Karpas-422 (cell line): Measurements from ENCODE around the gene RAB22A. TPM values are rescaled to one million over a fixed set of nuclear protein-coding genes. Genes with fewer than 3 reads are reported as not detected.
A peak's percentile ranks its signal among the peaks of the same experiment; 100 is the strongest.

Experiments
- DNase-seq: peaks from one replicate; pipeline ENCODE4 v3.0.0-alpha.2; 2015
- H2AFZ ChIP-seq: fragments of 200-600 bp; sonication (generic); 2 replicates; pipeline ENCODE4 v1.6.1; 2014; ENCODE audit warnings: antibody characterized with exemption, low read length, mixed read lengths
- H3K27ac ChIP-seq: fragments of 200-600 bp; sonication (generic); 2 replicates; pipeline ENCODE4 v1.5.1; 2014; ENCODE audit warnings: mild to moderate bottlenecking, low read length, moderate library complexity
- H3K27me3 ChIP-seq: fragments of 200-600 bp; sonication (generic); 2 replicates; pipeline ENCODE4 v1.6.1; 2014; ENCODE audit warnings: low read length, mixed read lengths
- H3K36me3 ChIP-seq: fragments of 200-600 bp; sonication (generic); 2 replicates; pipeline ENCODE4 v1.6.1; 2014; ENCODE audit warnings: low read length, mixed read lengths; ENCODE audit not compliant: insufficient read depth
- H3K4me1 ChIP-seq: fragments of 200-600 bp; sonication (generic); 2 replicates; pipeline ENCODE4 v1.6.1; 2014; ENCODE audit warnings: mild to moderate bottlenecking, low read length, mixed read lengths
- H3K4me2 ChIP-seq: fragments of 200-600 bp; sonication (generic); 2 replicates; pipeline ENCODE4 v1.6.1; 2014; ENCODE audit warnings: low read length, low read depth, mild to moderate bottlenecking; ENCODE audit not compliant: poor library complexity, severe bottlenecking
- H3K4me3 ChIP-seq: fragments of 200-600 bp; sonication (generic); 2 replicates; pipeline ENCODE4 v1.5.1; 2014; ENCODE audit warnings: mild to moderate bottlenecking, antibody characterized with exemption, low read length, mixed read lengths
- H3K79me2 ChIP-seq: fragments of 200-600 bp; sonication (generic); 2 replicates; pipeline ENCODE4 v1.6.1; 2014; ENCODE audit warnings: mild to moderate bottlenecking, low read length, mixed read lengths
- H3K9ac ChIP-seq: fragments of 200-600 bp; sonication (generic); 2 replicates; pipeline ENCODE4 v1.6.0; 2014; ENCODE audit warnings: low read length
- H3K9me2 ChIP-seq: fragments of 200-600 bp; sonication (generic), shearing (Covaris generic); replicated peaks from 2 replicates; pipeline ENCODE4 v1.6.0; 2014; ENCODE audit warnings: mild to moderate bottlenecking, low read length, moderate library complexity; ENCODE audit not compliant: insufficient read depth
- H3K9me3 ChIP-seq: fragments of 300-700, 200-600 bp; sonication (generic); 2 replicates; pipeline ENCODE4 v1.6.1; 2014; ENCODE audit warnings: low read length, mixed read lengths
- H4K20me1 ChIP-seq: fragments of 200-600 bp; sonication (generic); 2 replicates; pipeline ENCODE4 v1.6.1; 2014; ENCODE audit warnings: mild to moderate bottlenecking, antibody characterized with exemption, low read length, low read depth; ENCODE audit not compliant: insufficient read depth
- total RNA-seq: library from RNA; depleted of rRNA; stranded (reverse); fragments of >200 nt; shearing (Covaris generic); gene quantifications from 2 replicates; pipeline ENCODE4 v1.2.3, GENCODE V29; 2014; ENCODE audit warnings: low replicate concordance

Gene RAB22A
- total RNA-seq, 1 experiment from 2014 or later = 11.8 TPM

DNA sequence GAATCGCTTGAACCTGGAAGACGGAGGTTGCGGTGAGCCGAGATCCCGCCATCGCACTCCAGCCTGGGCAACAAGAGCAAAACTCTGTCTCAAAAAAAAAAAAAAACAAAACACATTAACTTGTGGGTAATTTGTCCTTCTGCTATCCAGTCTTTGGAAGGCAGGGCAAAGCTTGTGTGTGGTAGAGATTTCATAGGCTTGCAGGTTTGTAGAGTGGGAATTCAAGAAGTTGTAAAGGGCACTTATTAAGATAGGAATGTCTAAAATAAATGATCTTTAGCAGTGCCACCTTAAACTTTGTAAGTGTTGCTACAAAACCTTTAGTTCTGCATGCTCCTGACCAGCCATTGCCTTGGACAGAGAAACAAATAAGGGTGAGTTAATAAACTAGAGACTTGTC lies 87.9 kb downstream of the RAB22A start:
- no peaks in the 10 kb centered on the region for H3K27me3 ChIP-seq
- no peak overlapping the region for H2AFZ ChIP-seq
- H4K20me1 ChIP-seq = peaks cover 38% of the 10 kb centered on the region
- DNase-seq = no peak
- peaks cover 100% of the 10 kb centered on the region for H3K79me2 ChIP-seq
- H3K4me1 ChIP-seq = peaks cover 61% of the 10 kb centered on the region
- no peak overlapping the region for H3K4me2 ChIP-seq
- H3K9me2 ChIP-seq = no peaks in the 10 kb centered on the region
- no peak overlapping the region for H3K9ac ChIP-seq
- peaks cover 12% of the 10 kb centered on the region; the same call in 1 of the 2 replicates for H3K36me3 ChIP-seq
- H3K9me3 ChIP-seq = no peaks in the 10 kb centered on the region
- H3K4me3 ChIP-seq = no peak overlapping the region
- H3K27ac ChIP-seq = no peak overlapping the region

DNA sequence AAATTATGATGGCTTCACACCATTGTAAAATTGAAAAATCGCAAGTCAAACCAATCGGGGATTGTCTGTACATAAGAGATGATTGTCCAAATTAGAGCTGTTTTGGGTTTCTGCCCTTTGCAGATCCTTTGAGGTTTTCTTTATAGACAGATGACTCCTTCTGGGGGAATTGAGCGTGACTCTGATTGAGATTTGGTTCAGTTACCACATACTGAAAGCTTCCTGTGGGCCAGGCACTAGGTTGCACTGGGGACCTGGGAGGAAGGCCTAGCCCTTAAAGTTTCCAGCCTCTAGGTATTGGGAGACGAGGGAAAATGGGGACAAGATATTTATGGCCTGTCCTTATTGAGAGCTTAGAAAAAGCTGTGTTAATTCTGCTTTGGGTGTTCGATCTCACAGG lies 88.7 kb downstream of the RAB22A start:
- no peaks in the 10 kb centered on the region for H3K9me2 ChIP-seq
- peaks cover 100% of the 10 kb centered on the region for H3K79me2 ChIP-seq
- H3K27ac ChIP-seq = no peak overlapping the region
- no peak for DNase-seq
- H3K4me2 ChIP-seq = no peak overlapping the region
- peaks cover 36% of the 10 kb centered on the region for H4K20me1 ChIP-seq
- H3K4me1 ChIP-seq = peaks cover 64% of the 10 kb centered on the region
- no peaks in the 10 kb centered on the region for H3K27me3 ChIP-seq
- peaks cover 12% of the 10 kb centered on the region; the same call in 1 of the 2 replicates for H3K36me3 ChIP-seq
- H3K9ac ChIP-seq = no peak overlapping the region
- no peaks in the 10 kb centered on the region for H3K9me3 ChIP-seq
- H2AFZ ChIP-seq = no peak overlapping the region
- H3K4me3 ChIP-seq = no peak overlapping the region

DNA sequence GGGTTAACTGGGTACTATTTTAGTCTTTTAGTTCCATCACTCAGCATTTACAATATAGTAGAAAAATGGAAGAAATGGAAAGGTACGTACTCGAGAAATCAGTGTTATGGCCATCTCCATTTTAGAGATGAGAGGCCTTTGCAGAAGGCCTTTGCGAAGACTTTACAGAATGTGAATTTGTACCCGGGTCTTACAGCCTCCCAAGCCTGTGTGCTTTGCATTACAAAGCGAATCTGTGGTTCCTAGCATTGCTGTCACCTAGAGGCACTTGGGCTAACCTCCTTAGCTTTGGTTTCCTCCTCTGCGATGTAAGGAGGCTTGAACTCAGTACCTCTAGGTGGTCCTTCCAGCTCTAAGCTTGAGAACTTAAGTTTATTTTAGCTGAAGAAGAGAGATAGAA lies 90.4 kb downstream of the RAB22A start:
- Histone ChIP-seq H3K27ac (no peak overlapping the region), H2AFZ (no peak overlapping the region), H3K36me3 (peaks cover 12% of the 10 kb centered on the region; the same call in 1 of the 2 replicates), H3K4me3 (no peak overlapping the region), H3K9me3 (no peaks in the 10 kb centered on the region), H3K79me2 (peaks cover 100% of the 10 kb centered on the region), H3K9me2 (no peaks in the 10 kb centered on the region), H4K20me1 (peaks cover 47% of the 10 kb centered on the region), H3K4me1 (peaks cover 81% of the 10 kb centered on the region), H3K4me2 (no peak overlapping the region), H3K27me3 (no peaks in the 10 kb centered on the region), H3K9ac (no peak overlapping the region)
- no peak for DNase-seq

DNA sequence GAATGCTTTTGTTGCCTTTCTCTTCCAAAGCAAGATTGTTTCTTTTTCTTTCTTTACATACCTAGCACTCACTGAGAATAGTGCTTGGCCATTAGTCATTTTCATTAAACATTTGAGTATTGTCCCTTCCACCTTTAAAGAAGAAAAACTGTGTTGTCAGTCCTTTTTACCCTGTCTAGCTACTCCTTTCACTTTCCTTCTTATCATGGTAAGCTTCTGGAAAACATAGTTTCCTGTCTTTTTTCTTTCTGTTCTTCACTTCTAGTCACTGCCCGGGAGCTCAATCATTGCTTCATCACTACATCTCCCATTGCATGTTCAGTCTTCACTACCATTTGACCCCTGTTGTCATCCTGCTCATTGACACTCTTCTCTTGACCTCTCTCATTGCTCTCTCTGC lies 91.6 kb downstream of the RAB22A start:
- Histone ChIP-seq H3K9me2 (no peaks in the 10 kb centered on the region), H3K4me3 (no peak overlapping the region), H3K36me3 (peaks cover 8% of the 10 kb centered on the region; the same call in 1 of the 2 replicates), H3K9ac (no peak overlapping the region), H2AFZ (no peak overlapping the region), H4K20me1 (peaks cover 38% of the 10 kb centered on the region), H3K9me3 (no peaks in the 10 kb centered on the region), H3K27ac (no peak overlapping the region), H3K27me3 (no peaks in the 10 kb centered on the region), H3K4me1 (peaks cover 85% of the 10 kb centered on the region), H3K79me2 (peaks cover 100% of the 10 kb centered on the region), H3K4me2 (peak overlapping the region; percentile 39)
- DNase-seq = no peak

DNA sequence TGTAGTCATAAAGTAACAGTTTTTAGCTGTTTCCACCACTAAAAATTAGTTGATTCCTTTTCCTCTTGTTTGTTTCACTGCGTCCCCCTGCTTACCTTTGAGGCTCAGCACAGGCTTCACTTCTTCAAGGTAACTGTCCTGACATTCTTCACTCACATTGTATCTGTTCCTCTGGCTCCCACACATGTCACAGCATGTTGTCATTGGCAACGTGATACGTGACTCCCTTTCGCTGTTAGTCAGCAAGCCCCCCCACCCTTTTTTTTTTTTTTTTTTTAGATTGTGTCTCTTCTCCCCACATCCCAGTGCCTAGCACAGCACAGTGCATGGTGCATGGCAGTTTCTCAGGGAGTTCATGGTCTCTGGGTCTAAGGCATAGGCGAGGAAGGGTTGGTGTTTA lies 92.8 kb downstream of the RAB22A start:
- Histone ChIP-seq H3K9ac (peak overlapping the region; percentile 18; the same call in 1 of the 2 replicates), H3K27me3 (no peaks in the 10 kb centered on the region), H3K4me1 (peaks cover 93% of the 10 kb centered on the region), H3K79me2 (peaks cover 100% of the 10 kb centered on the region), H3K27ac (peak overlapping the region; percentile 52), H4K20me1 (peaks cover 33% of the 10 kb centered on the region), H3K4me3 (no peak overlapping the region), H3K36me3 (peaks cover 7% of the 10 kb centered on the region; the same call in 1 of the 2 replicates), H3K9me2 (no peaks in the 10 kb centered on the region), H3K9me3 (no peaks in the 10 kb centered on the region), H3K4me2 (peak overlapping the region; percentile 39), H2AFZ (no peak overlapping the region)
- no peak for DNase-seq

DNA sequence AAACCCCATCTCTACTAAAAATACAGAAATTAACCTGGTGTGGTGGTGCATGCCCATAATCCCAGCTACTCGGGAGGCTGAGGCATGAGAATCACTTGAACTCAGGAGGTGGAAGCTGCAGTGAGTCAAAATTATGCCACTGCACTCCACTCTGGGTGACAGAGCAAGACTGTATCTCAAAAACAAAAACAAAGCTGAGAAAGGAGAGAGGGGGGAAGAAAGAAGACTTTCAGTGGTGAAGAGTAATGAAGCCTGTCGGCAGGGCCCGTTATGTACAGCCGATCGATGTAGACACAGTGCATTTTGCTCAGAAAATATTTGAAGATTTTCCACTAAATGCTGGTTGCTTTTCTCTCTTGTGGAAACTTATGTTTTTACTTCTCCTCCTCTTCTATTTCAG lies 93.3 kb downstream of the RAB22A start:
- Histone ChIP-seq H2AFZ (no peak overlapping the region), H3K9me3 (no peaks in the 10 kb centered on the region), H3K79me2 (peaks cover 100% of the 10 kb centered on the region), H3K27me3 (no peaks in the 10 kb centered on the region), H3K4me3 (no peak overlapping the region; the same call in 1 of the 2 replicates), H3K36me3 (peaks cover 4% of the 10 kb centered on the region; the same call in 1 of the 2 replicates), H3K4me1 (peaks cover 94% of the 10 kb centered on the region), H3K4me2 (peak overlapping the region; percentile 39), H3K27ac (peak overlapping the region; percentile 52), H3K9ac (peak overlapping the region; percentile 18), H4K20me1 (peaks cover 29% of the 10 kb centered on the region), H3K9me2 (no peaks in the 10 kb centered on the region)
- no peak for DNase-seq

DNA sequence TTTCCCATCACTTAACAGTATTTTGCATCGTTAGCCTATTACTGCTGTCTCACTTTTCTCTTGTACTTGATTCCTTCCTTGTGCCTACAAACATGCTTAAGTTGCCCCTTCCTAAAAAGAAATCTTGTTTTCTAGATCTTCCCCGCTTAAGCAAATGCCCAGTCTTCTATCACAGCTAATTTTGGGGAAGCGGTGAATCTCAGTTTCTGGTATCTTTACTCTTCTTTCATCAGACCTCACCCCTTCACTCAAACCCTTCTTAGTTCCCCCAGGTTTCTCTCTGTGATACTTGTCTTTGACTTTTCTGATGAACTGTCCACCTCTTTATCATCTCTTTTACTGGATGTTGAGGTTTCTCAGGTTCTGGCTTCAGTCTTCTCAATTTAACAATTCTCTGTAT lies 93.8 kb downstream of the RAB22A start:
- Histone ChIP-seq H3K36me3 (no peaks in the 10 kb centered on the region), H3K9me3 (no peaks in the 10 kb centered on the region), H3K9ac (peak overlapping the region; percentile 18), H2AFZ (no peak overlapping the region), H3K4me1 (peaks cover 94% of the 10 kb centered on the region), H4K20me1 (peaks cover 24% of the 10 kb centered on the region), H3K9me2 (no peaks in the 10 kb centered on the region), H3K27me3 (no peaks in the 10 kb centered on the region), H3K4me3 (no peak overlapping the region; the same call in 1 of the 2 replicates), H3K79me2 (peaks cover 100% of the 10 kb centered on the region), H3K4me2 (peak overlapping the region; percentile 39), H3K27ac (peak overlapping the region; percentile 52)
- peak; percentile 61 for DNase-seq

DNA sequence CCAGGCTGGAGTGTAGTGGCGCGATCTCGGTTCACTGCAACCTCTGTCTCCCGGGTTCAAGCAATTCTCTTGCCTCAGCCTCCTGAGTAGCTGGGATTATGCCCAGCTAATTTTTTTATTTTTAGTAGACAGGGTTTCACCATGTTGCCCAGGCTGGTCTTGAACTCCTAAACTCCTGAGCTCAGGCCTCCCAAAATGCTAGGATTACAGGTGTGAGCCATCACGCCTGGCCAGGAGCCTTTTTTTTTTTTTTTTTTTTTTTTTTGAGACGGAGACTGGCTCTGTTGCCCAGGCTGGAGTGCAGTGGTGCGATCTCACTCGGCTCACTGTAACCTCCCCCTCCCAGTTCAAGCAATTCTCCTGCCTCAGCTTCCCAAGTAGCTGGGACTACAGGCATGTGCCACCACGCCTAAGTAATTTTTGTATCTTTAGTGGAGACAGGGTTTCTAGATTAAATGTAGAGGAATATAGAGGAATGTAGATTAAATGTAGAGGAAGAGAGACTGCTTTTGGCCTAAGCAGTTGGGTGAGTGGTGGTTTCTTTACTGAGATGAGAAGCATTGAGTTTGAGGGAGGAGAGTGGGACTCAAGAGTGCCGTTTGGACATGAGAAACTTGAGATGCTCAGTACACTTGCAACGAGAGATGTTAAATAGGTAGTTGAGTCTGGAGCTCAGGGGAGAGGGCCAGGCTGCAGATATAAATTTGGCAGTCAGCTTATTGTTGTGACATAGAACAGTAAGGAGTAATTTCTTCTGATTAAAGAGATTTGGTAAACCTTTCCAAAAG lies 96.2 kb downstream of the RAB22A start:
- Histone ChIP-seq H3K79me2 (peaks cover 100% of the 10 kb centered on the region), H3K36me3 (peaks cover 5% of the 10 kb centered on the region; the same call in 1 of the 2 replicates), H3K9me2 (no peaks in the 10 kb centered on the region), H3K27me3 (no peaks in the 10 kb centered on the region), H3K27ac (peak overlapping the region; percentile 65), H2AFZ (no peak overlapping the region), H4K20me1 (peaks cover 11% of the 10 kb centered on the region), H3K9me3 (no peaks in the 10 kb centered on the region; the same call in 1 of the 2 replicates), H3K4me1 (peaks cover 86% of the 10 kb centered on the region), H3K4me3 (no peak overlapping the region), H3K4me2 (peak overlapping the region; percentile 38), H3K9ac (peak overlapping the region; percentile 19)
- no peak for DNase-seq
